Astrocyte (in vitro differentiated cells and primary cell): Measurements from ENCODE around the gene C1QTNF9. TPM values are rescaled to one million over a fixed set of nuclear protein-coding genes. Genes with fewer than 3 reads are reported as not detected.

ENCODE experiments used
- DNase-seq: peaks from one replicate; pipeline ENCODE4 v3.0.0-alpha.2; 2010; ENCODE audit warnings: low read depth
- FAIRE-seq: peaks from 2 replicates; lab custom pipeline; 2011; peaks lifted over from hg19 to GRCh38; lab: Jason Lieb, UNC
- H2AFZ ChIP-seq: 2 replicates; pipeline ENCODE4 v1.6.0; 2012; ENCODE audit warnings: low read depth, low read length, inconsistent platforms
- H3K27ac ChIP-seq: 2 replicates; pipeline ENCODE4 v1.5.1; 2011; ENCODE audit warnings: low read depth, low read length, inconsistent platforms
- H3K27me3 ChIP-seq: 2 replicates; pipeline ENCODE4 v1.6.0; 2011; ENCODE audit warnings: low read length, inconsistent platforms; ENCODE audit not compliant: insufficient read depth
- H3K36me3 ChIP-seq: 2 replicates; pipeline ENCODE4 v1.5.1; 2011; ENCODE audit warnings: low read length, inconsistent platforms; ENCODE audit not compliant: insufficient read depth
- H3K4me1 ChIP-seq: 2 replicates; pipeline ENCODE4 v1.5.1; 2011; ENCODE audit warnings: low read length, inconsistent platforms; ENCODE audit not compliant: insufficient read depth
- H3K4me2 ChIP-seq: 2 replicates; pipeline ENCODE4 v1.6.0; 2012; ENCODE audit warnings: low read length, inconsistent platforms
- H3K4me3 ChIP-seq: 2 replicates; pipeline ENCODE4 v1.5.1; 2011; ENCODE audit warnings: low read depth, mild to moderate bottlenecking, low read length, inconsistent platforms; ENCODE audit not compliant: insufficient read depth
- H3K79me2 ChIP-seq: 2 replicates; pipeline ENCODE4 v1.6.0; 2012; ENCODE audit warnings: mild to moderate bottlenecking, low read length, inconsistent platforms; ENCODE audit not compliant: insufficient read depth
- H3K9ac ChIP-seq: 2 replicates; pipeline ENCODE4 v1.6.0; 2012; ENCODE audit warnings: mild to moderate bottlenecking, low read length, inconsistent platforms
- H3K9me3 ChIP-seq: 2 replicates; pipeline ENCODE4 v1.5.1; 2012; ENCODE audit warnings: low read depth, mild to moderate bottlenecking, low read length, inconsistent platforms; ENCODE audit not compliant: insufficient read depth
- H4K20me1 ChIP-seq: 2 replicates; pipeline ENCODE4 v1.6.0; 2012; ENCODE audit warnings: low read length, inconsistent platforms; ENCODE audit not compliant: insufficient read depth
- H3K27ac Mint-ChIP-seq: one replicate; pipeline ENCODE4 v1.8.0; 2021; ENCODE audit warnings: mild to moderate bottlenecking, mixed read lengths; ENCODE audit not compliant: unreplicated experiment
- H3K27me3 Mint-ChIP-seq: one replicate; pipeline ENCODE4 v1.8.0; 2021; ENCODE audit warnings: low read depth, mixed read lengths; ENCODE audit not compliant: unreplicated experiment
- H3K36me3 Mint-ChIP-seq: one replicate; pipeline ENCODE4 v1.8.0; 2021; ENCODE audit warnings: low read depth, mixed read lengths; ENCODE audit not compliant: unreplicated experiment
- H3K4me1 Mint-ChIP-seq: one replicate; pipeline ENCODE4 v1.8.0; 2021; ENCODE audit warnings: low read depth, mixed read lengths; ENCODE audit not compliant: unreplicated experiment
- H3K4me3 Mint-ChIP-seq: one replicate; pipeline ENCODE4 v1.8.0; 2021; ENCODE audit warnings: mild to moderate bottlenecking, moderate library complexity, mixed read lengths; ENCODE audit not compliant: unreplicated experiment
- H3K9me3 Mint-ChIP-seq: one replicate; pipeline ENCODE4 v1.8.0; 2021; ENCODE audit warnings: mild to moderate bottlenecking, mixed read lengths; ENCODE audit not compliant: unreplicated experiment
- CTCF ChIP-seq: IDR thresholded peaks from 2 replicates; pipeline ENCODE4 v1.5.1; 2011; ENCODE audit warnings: low read depth, mild to moderate bottlenecking, inconsistent platforms, low read length, moderate library complexity; ENCODE audit not compliant: insufficient read depth
- EZH2 ChIP-seq: IDR thresholded peaks from 2 replicates; pipeline ENCODE4 v1.6.1; 2012; ENCODE audit warnings: mild to moderate bottlenecking, low read length, inconsistent platforms; ENCODE audit not compliant: insufficient read depth
- total RNA-seq: library from RNA; stranded (reverse); gene quantifications from 2 replicates; pipeline ENCODE4 v1.2.1, GENCODE V29; 2021

The C1QTNF9 gene
- total RNA-seq, 1 donor from 2014 or later, result not detected

GRCh38 chr13:24360106-24360505, 50.7 kb downstream of the C1QTNF9 start:
- peaks cover 8% of the 10 kb centered on the region for H3K9me3 ChIP-seq
- no peak overlapping the region for H3K27ac Mint-ChIP-seq
- no peak overlapping the region for H3K4me3 ChIP-seq
- H3K9ac ChIP-seq, result no peak overlapping the region
- H3K4me1 ChIP-seq, result no peaks in the 10 kb centered on the region
- no peaks in the 10 kb centered on the region for H3K4me1 Mint-ChIP-seq
- no peak overlapping the region for H3K4me2 ChIP-seq
- H3K36me3 ChIP-seq, result no peaks in the 10 kb centered on the region
- no peak for FAIRE-seq
- no peaks in the 10 kb centered on the region for H3K36me3 Mint-ChIP-seq
- no peaks in the 10 kb centered on the region for H3K27me3 ChIP-seq
- H3K27ac ChIP-seq, result no peak overlapping the region
- no peak for DNase-seq
- H3K27me3 Mint-ChIP-seq, result peaks cover 22% of the 10 kb centered on the region
- TF ChIP-seq EZH2, result no peak
- TF ChIP-seq CTCF, result no peak
- no peak overlapping the region for H2AFZ ChIP-seq
- no peaks in the 10 kb centered on the region for H3K79me2 ChIP-seq
- no peaks in the 10 kb centered on the region for H4K20me1 ChIP-seq
- no peaks in the 10 kb centered on the region for H3K9me3 Mint-ChIP-seq
- H3K4me3 Mint-ChIP-seq, result no peak overlapping the region

GRCh38 chr13:24361113-24361512, 51.7 kb downstream of the C1QTNF9 start:
- Mint-ChIP-seq H3K4me1 (no peaks in the 10 kb centered on the region), H3K9me3 (no peaks in the 10 kb centered on the region), H3K4me3 (no peak overlapping the region), H3K27ac (no peak overlapping the region), H3K27me3 (peaks cover 26% of the 10 kb centered on the region), H3K36me3 (no peaks in the 10 kb centered on the region)
- H3K79me2 ChIP-seq, result no peaks in the 10 kb centered on the region
- H4K20me1 ChIP-seq, result no peaks in the 10 kb centered on the region
- no peak overlapping the region for H3K4me3 ChIP-seq
- DNase-seq, result no peak
- H3K4me1 ChIP-seq, result no peaks in the 10 kb centered on the region
- TF ChIP-seq CTCF, result no peak
- no peak for TF ChIP-seq EZH2
- H3K4me2 ChIP-seq, result no peak overlapping the region
- peaks cover 6% of the 10 kb centered on the region for H3K9me3 ChIP-seq
- no peak overlapping the region for H3K27ac ChIP-seq
- H3K27me3 ChIP-seq, result no peaks in the 10 kb centered on the region
- H3K9ac ChIP-seq, result no peak overlapping the region
- no peak for FAIRE-seq
- H2AFZ ChIP-seq, result no peak overlapping the region
- no peaks in the 10 kb centered on the region for H3K36me3 ChIP-seq

- H3K27ac Mint-ChIP-seq, result no peak overlapping the region
- no peaks in the 10 kb centered on the region for H3K4me1 ChIP-seq
- H3K27me3 Mint-ChIP-seq, result peaks cover 33% of the 10 kb centered on the region
- H3K79me2 ChIP-seq, result no peaks in the 10 kb centered on the region
- no peaks in the 10 kb centered on the region for H3K9me3 Mint-ChIP-seq
- H3K36me3 Mint-ChIP-seq, result no peaks in the 10 kb centered on the region
- H3K9me3 ChIP-seq, result no peaks in the 10 kb centered on the region
- no peak overlapping the region for H3K27ac ChIP-seq
- H3K4me2 ChIP-seq, result no peak overlapping the region
- no peak for DNase-seq
- H3K9ac ChIP-seq, result no peak overlapping the region
- H3K36me3 ChIP-seq, result no peaks in the 10 kb centered on the region
- H3K4me3 ChIP-seq, result no peak overlapping the region
- H3K27me3 ChIP-seq, result no peaks in the 10 kb centered on the region
- no peaks in the 10 kb centered on the region for H3K4me1 Mint-ChIP-seq
- no peak overlapping the region for H2AFZ ChIP-seq
- no peaks in the 10 kb centered on the region for H4K20me1 ChIP-seq
- no peak for FAIRE-seq
- no peak for TF ChIP-seq CTCF
- no peak for TF ChIP-seq EZH2
- H3K4me3 Mint-ChIP-seq, result no peak overlapping the region
These were observed 52.5 kb downstream of the C1QTNF9 start for GRCh38 chr13:24361852-24362366.
